ENCODE data around the gene CYP46A1.

CYP46A1 gene

DNA sequence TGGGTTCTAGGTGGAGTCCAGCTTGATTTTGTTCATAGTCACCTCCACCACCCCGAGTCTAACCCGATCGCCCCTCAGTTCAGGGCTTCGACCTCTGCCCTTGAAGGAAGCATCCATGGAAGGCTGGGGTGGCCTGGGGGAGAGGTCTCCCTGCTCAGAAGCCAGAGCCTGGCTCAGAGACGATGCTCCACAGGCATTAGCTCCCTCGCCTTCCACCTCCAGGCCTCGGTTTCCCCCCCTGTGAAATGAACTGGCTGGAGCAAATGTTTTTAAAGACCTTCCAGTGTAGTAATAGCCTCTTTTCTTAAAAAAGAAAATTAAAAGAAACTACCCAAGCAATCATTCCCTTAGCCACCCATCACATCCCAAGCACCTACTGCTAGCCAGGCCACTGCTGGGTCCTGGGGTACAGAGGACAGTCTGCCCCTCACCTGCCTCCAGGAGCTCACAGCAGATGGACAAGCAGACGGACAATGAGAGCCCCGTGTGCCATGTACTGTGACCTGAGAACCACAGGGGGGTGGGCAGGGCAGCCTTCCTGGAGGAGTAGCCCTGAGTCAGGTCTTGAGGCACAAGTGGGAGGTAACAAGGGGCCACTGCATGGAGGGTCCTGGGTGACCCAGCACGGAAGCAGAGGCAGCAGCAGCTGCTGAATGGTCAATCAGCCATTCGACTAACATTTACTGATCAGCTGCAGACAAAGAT is 66.8 kb downstream of the CYP46A1 start:
- TF ChIP-seq, protein P1, sequence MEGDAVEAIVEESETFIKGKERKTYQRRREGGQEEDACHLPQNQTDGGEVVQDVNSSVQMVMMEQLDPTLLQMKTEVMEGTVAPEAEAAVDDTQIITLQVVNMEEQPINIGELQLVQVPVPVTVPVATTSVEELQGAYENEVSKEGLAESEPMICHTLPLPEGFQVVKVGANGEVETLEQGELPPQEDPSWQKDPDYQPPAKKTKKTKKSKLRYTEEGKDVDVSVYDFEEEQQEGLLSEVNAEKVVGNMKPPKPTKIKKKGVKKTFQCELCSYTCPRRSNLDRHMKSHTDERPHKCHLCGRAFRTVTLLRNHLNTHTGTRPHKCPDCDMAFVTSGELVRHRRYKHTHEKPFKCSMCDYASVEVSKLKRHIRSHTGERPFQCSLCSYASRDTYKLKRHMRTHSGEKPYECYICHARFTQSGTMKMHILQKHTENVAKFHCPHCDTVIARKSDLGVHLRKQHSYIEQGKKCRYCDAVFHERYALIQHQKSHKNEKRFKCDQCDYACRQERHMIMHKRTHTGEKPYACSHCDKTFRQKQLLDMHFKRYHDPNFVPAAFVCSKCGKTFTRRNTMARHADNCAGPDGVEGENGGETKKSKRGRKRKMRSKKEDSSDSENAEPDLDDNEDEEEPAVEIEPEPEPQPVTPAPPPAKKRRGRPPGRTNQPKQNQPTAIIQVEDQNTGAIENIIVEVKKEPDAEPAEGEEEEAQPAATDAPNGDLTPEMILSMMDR (IDR thresholded peaks at IDR 0.05; ENCODE audit: extremely low read depth, missing control alignments): no peak
- no peak for DNase-seq (ENCODE audit: low spot score)

- TF ChIP-seq, protein P1 (IDR thresholded peaks at IDR 0.05; ENCODE audit: extremely low read depth, missing control alignments): no peak
- DNase-seq (ENCODE audit: low spot score): peak; percentile 17
These were observed 67.7 kb downstream of the CYP46A1 start for GRCh38 chr14:99751539-99752485.

- TF ChIP-seq, protein P1 (IDR thresholded peaks at IDR 0.05; ENCODE audit: extremely low read depth, missing control alignments): no peak
- DNase-seq (ENCODE audit: low spot score): no peak
These were observed 68.5 kb downstream of the CYP46A1 start for GRCh38 chr14:99752486-99753121.

GRCh38 chr14:99753225-99754140 is 69.4 kb downstream of the CYP46A1 start:
- TF ChIP-seq, protein P1 (IDR thresholded peaks at IDR 0.05; ENCODE audit: extremely low read depth, missing control alignments): no peak
- DNase-seq (ENCODE audit: low spot score): no peak

- peak; percentile 23 for DNase-seq (ENCODE audit: low spot score)
These were observed 70.3 kb downstream of the CYP46A1 start for GRCh38 chr14:99754141-99755067.

More at GRCh38 chr14:99754141-99755067, 70.3 kb downstream of the CYP46A1 start:
- TF ChIP-seq, protein P1 (IDR thresholded peaks at IDR 0.05; ENCODE audit: extremely low read depth, missing control alignments): no peak

Measured in GM20000 (cell line).